Neural cell (in vitro differentiated cells): ENCODE results near the gene SIRPB1.
"Not testable (repeated sequence)": the region's sequence is repeated elsewhere in the genome, so short reads cannot be mapped to it uniquely, and the experiment has no call there.

Experiments
- CTCF ChIP-seq: fragments of 450-650 bp; IDR thresholded peaks from 2 replicates; pipeline ENCODE4 v1.5.1; 2014; ENCODE audit warnings: antibody characterized with exemption, mild to moderate bottlenecking, moderate library complexity; ENCODE audit not compliant: poor library complexity, severe bottlenecking
- EP300 ChIP-seq: fragments of 450-650 bp; conservative IDR thresholded peaks from 2 replicates; pipeline ENCODE4 v1.6.1; 2014; ENCODE audit warnings: antibody characterized with exemption, mild to moderate bottlenecking, moderate library complexity; ENCODE audit not compliant: poor library complexity, severe bottlenecking
- EZH2 ChIP-seq: fragments of 200-600, 300-800 bp; shearing (Covaris generic), sonication (generic); IDR thresholded peaks from 2 replicates; pipeline ENCODE4 v1.6.1; 2014; ENCODE audit warnings: antibody characterized with exemption, low read length, borderline replicate concordance, mild to moderate bottlenecking; ENCODE audit not compliant: insufficient read depth, poor library complexity, severe bottlenecking
- POLR2AphosphoS5 ChIP-seq: IDR thresholded peaks from 2 replicates; pipeline ENCODE4 v1.6.1; 2012
- TAF1 ChIP-seq: IDR thresholded peaks from 2 replicates; pipeline ENCODE4 v1.6.1; 2012; ENCODE audit warnings: low read depth

- TF ChIP-seq POLR2AphosphoS5, TAF1, CTCF, EP300, EZH2: not testable (repeated sequence)
Observed at GRCh38 chr20:1638643-1639042, 18.8 kb upstream of the SIRPB1 start.
